Endothelial cell (in vitro differentiated cells): ENCODE measurements around the gene ARHGAP23. TPM values are rescaled to one million over a fixed set of nuclear protein-coding genes. Genes with fewer than 3 reads are reported as not detected.
A peak's percentile ranks its signal among the peaks of the same experiment; 100 is the strongest.

Experiments
- DNase-seq: peaks from one replicate; pipeline ENCODE4 v3.0.0; 2021; ENCODE audit warnings: low spot score
- H3K27ac Mint-ChIP-seq: one replicate; pipeline ENCODE4 v1.8.0; 2021; ENCODE audit warnings: mixed read lengths, inconsistent platforms; ENCODE audit not compliant: unreplicated experiment
- H3K27me3 Mint-ChIP-seq: one replicate; pipeline ENCODE4 v1.8.0; 2021; ENCODE audit warnings: mild to moderate bottlenecking, moderate library complexity, mixed read lengths, inconsistent platforms; ENCODE audit not compliant: unreplicated experiment
- H3K36me3 Mint-ChIP-seq: one replicate; pipeline ENCODE4 v1.8.0; 2021; ENCODE audit warnings: mild to moderate bottlenecking, low read depth, mixed read lengths, inconsistent platforms; ENCODE audit not compliant: unreplicated experiment
- H3K4me1 Mint-ChIP-seq: one replicate; pipeline ENCODE4 v1.8.0; 2021; ENCODE audit warnings: mild to moderate bottlenecking, mixed read lengths, inconsistent platforms; ENCODE audit not compliant: unreplicated experiment
- H3K4me3 Mint-ChIP-seq: one replicate; pipeline ENCODE4 v1.8.0; 2021; ENCODE audit warnings: mild to moderate bottlenecking, mixed read lengths, inconsistent platforms; ENCODE audit not compliant: unreplicated experiment
- H3K9me3 Mint-ChIP-seq: one replicate; pipeline ENCODE4 v1.8.0; 2021; ENCODE audit warnings: mixed read lengths, inconsistent platforms; ENCODE audit not compliant: unreplicated experiment
- CTCF ChIP-seq: fragments of 200-600 bp; sonication (generic); IDR thresholded peaks from one replicate; pipeline ENCODE4 v1.5.0; 2021; ENCODE audit warnings: antibody characterized with exemption; ENCODE audit not compliant: unreplicated experiment
- total RNA-seq: library from RNA; stranded (reverse); fragmentation: NEBNext Ultra II Directional; extraction: Animal tissue kit (Norgen Biotek cat#: 25700); gene quantifications from one replicate; pipeline ENCODE4 v1.2.1, GENCODE V29; 2021; ENCODE audit not compliant: unreplicated experiment

Gene ARHGAP23
- total RNA-seq, 1 donor from 2014 or later: 70.5 TPM

- H3K27ac Mint-ChIP-seq: no peak overlapping the region
- H3K4me3 Mint-ChIP-seq: no peak overlapping the region
- DNase-seq: no peak
- H3K9me3 Mint-ChIP-seq: no peaks in the 10 kb centered on the region
- peaks cover 14% of the 10 kb centered on the region for H3K36me3 Mint-ChIP-seq
- TF ChIP-seq CTCF: no peak
- peaks cover 21% of the 10 kb centered on the region for H3K4me1 Mint-ChIP-seq
- H3K27me3 Mint-ChIP-seq: peaks cover 24% of the 10 kb centered on the region
These were observed 76.0 kb downstream of the ARHGAP23 start for GRCh38 chr17:38504216-38504615.

GRCh38 chr17:38507436-38507835 is 79.2 kb downstream of the ARHGAP23 start:
- peaks cover 34% of the 10 kb centered on the region for H3K27me3 Mint-ChIP-seq

GRCh38 chr17:38507921-38508569 is 79.8 kb downstream of the ARHGAP23 start:
- TF ChIP-seq CTCF: no peak
- H3K36me3 Mint-ChIP-seq: peaks cover 6% of the 10 kb centered on the region
- no peaks in the 10 kb centered on the region for H3K9me3 Mint-ChIP-seq
- H3K4me3 Mint-ChIP-seq: peak overlapping the region; percentile 83
- no peak for DNase-seq
- H3K4me1 Mint-ChIP-seq: peaks cover 31% of the 10 kb centered on the region
- peak overlapping the region; percentile 49 for H3K27ac Mint-ChIP-seq
- H3K27me3 Mint-ChIP-seq: peaks cover 31% of the 10 kb centered on the region

More at GRCh38 chr17:38507436-38507835, 79.2 kb downstream of the ARHGAP23 start:
- no peak overlapping the region for H3K4me3 Mint-ChIP-seq
- no peak for TF ChIP-seq CTCF
- H3K36me3 Mint-ChIP-seq: peaks cover 12% of the 10 kb centered on the region
- no peaks in the 10 kb centered on the region for H3K9me3 Mint-ChIP-seq
- peaks cover 31% of the 10 kb centered on the region for H3K4me1 Mint-ChIP-seq
- H3K27ac Mint-ChIP-seq: no peak overlapping the region
- DNase-seq: no peak

- H3K4me3 Mint-ChIP-seq: peak overlapping the region; percentile 45
- H3K36me3 Mint-ChIP-seq: peaks cover 5% of the 10 kb centered on the region
- H3K9me3 Mint-ChIP-seq: no peaks in the 10 kb centered on the region
- peak overlapping the region; percentile 49 for H3K27ac Mint-ChIP-seq
- peaks cover 31% of the 10 kb centered on the region for H3K27me3 Mint-ChIP-seq
- peaks cover 31% of the 10 kb centered on the region for H3K4me1 Mint-ChIP-seq
- no peak for DNase-seq
- no peak for TF ChIP-seq CTCF
These were observed 80.3 kb downstream of the ARHGAP23 start for GRCh38 chr17:38508570-38508950.

- peak overlapping the region; percentile 61 for H3K27ac Mint-ChIP-seq
- peaks cover 31% of the 10 kb centered on the region for H3K4me1 Mint-ChIP-seq
- no peaks in the 10 kb centered on the region for H3K9me3 Mint-ChIP-seq
- peak; percentile 84 for DNase-seq
- peaks cover 31% of the 10 kb centered on the region for H3K27me3 Mint-ChIP-seq
- peaks cover 5% of the 10 kb centered on the region for H3K36me3 Mint-ChIP-seq
- peak; percentile 88 for TF ChIP-seq CTCF
- peak overlapping the region; percentile 87 for H3K4me3 Mint-ChIP-seq
These were observed 80.9 kb downstream of the ARHGAP23 start for GRCh38 chr17:38508954-38509771.
